Panc1 (cell line): ENCODE results near the gene AKT1S1.

Source experiments
- TF ChIP-seq, protein P1 (sequence below): fragments of 450-650 bp; IDR thresholded peaks from 2 replicates; pipeline ENCODE4 v1.5.1; 2017; ENCODE audit warnings: mild to moderate bottlenecking
- TF ChIP-seq, protein P2 (sequence below), 2 experiments: IDR thresholded peaks; 2 replicates each; pipeline ENCODE4 v1.6.1; 2011 to 2012; ENCODE audit warnings: low read depth in 2 of 2, control low read depth in 1 of 2, low read length in 1 of 2, mild to moderate bottlenecking in 1 of 2, moderate library complexity in 1 of 2; ENCODE audit not compliant: insufficient read depth in 1 of 2

DNA sequence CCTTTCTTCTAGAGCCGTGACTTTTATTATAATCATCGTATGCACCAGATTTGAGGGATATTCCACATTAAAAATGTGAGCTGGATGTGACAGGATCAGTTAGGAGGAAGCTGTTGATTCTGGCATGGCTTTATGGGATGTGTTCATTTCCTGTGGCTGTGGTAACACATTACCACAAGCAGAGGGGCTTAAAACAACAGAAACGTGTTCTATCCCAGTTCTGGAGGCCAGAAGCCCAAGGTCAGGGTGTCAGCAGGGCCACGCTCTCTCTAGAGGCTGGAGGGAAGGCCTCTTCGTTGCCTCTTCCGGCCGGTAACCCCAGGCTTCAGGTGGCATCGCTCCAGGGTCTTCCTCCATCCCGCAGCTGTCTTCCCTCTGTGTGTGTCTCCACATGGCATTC, 44.6 kb downstream of the AKT1S1 start:
- TF ChIP-seq, protein P1, sequence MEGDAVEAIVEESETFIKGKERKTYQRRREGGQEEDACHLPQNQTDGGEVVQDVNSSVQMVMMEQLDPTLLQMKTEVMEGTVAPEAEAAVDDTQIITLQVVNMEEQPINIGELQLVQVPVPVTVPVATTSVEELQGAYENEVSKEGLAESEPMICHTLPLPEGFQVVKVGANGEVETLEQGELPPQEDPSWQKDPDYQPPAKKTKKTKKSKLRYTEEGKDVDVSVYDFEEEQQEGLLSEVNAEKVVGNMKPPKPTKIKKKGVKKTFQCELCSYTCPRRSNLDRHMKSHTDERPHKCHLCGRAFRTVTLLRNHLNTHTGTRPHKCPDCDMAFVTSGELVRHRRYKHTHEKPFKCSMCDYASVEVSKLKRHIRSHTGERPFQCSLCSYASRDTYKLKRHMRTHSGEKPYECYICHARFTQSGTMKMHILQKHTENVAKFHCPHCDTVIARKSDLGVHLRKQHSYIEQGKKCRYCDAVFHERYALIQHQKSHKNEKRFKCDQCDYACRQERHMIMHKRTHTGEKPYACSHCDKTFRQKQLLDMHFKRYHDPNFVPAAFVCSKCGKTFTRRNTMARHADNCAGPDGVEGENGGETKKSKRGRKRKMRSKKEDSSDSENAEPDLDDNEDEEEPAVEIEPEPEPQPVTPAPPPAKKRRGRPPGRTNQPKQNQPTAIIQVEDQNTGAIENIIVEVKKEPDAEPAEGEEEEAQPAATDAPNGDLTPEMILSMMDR, result no peak
- TF ChIP-seq, protein P2, sequence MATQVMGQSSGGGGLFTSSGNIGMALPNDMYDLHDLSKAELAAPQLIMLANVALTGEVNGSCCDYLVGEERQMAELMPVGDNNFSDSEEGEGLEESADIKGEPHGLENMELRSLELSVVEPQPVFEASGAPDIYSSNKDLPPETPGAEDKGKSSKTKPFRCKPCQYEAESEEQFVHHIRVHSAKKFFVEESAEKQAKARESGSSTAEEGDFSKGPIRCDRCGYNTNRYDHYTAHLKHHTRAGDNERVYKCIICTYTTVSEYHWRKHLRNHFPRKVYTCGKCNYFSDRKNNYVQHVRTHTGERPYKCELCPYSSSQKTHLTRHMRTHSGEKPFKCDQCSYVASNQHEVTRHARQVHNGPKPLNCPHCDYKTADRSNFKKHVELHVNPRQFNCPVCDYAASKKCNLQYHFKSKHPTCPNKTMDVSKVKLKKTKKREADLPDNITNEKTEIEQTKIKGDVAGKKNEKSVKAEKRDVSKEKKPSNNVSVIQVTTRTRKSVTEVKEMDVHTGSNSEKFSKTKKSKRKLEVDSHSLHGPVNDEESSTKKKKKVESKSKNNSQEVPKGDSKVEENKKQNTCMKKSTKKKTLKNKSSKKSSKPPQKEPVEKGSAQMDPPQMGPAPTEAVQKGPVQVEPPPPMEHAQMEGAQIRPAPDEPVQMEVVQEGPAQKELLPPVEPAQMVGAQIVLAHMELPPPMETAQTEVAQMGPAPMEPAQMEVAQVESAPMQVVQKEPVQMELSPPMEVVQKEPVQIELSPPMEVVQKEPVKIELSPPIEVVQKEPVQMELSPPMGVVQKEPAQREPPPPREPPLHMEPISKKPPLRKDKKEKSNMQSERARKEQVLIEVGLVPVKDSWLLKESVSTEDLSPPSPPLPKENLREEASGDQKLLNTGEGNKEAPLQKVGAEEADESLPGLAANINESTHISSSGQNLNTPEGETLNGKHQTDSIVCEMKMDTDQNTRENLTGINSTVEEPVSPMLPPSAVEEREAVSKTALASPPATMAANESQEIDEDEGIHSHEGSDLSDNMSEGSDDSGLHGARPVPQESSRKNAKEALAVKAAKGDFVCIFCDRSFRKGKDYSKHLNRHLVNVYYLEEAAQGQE (IDR thresholded peaks at IDR 0.05; ENCODE audit: insufficient read depth in 1 of 2, low read depth in 2 of 2, low read length in 1 of 2), result no peak
